Keratinocyte (primary cell): ENCODE measurements around the gene RCSD1. TPM values are rescaled to one million over a fixed set of nuclear protein-coding genes. Genes with fewer than 3 reads are reported as not detected.

Experiments
- DNase-seq: peaks from one replicate; pipeline ENCODE4 v3.0.0-alpha.2; 2011; ENCODE audit warnings: low read depth, missing footprints, low spot score
- FAIRE-seq: peaks from 2 replicates; lab custom pipeline; 2011; peaks lifted over from hg19 to GRCh38; lab: Jason Lieb, UNC
- H2AFZ ChIP-seq: 2 replicates; pipeline ENCODE4 v1.6.0; 2012; ENCODE audit warnings: low read length, control low read depth, inconsistent platforms; ENCODE audit not compliant: control insufficient read depth
- H3K27ac ChIP-seq: 2 replicates; pipeline ENCODE4 v1.5.1; 2011; ENCODE audit warnings: low read length; ENCODE audit not compliant: control insufficient read depth, insufficient read depth
- H3K27me3 ChIP-seq: 3 replicates; pipeline ENCODE4 v1.6.0; 2011; ENCODE audit warnings: low read length; ENCODE audit not compliant: control insufficient read depth, insufficient read depth; ENCODE audit errors: extremely low read depth
- H3K36me3 ChIP-seq, 2 experiments: 2 replicates in 1 of 2; 3 replicates in 1 of 2; pipeline ENCODE4 v1.5.1; 2011; ENCODE audit warnings: low read length in 2 of 2, mild to moderate bottlenecking in 1 of 2; ENCODE audit not compliant: control insufficient read depth in 2 of 2, insufficient read depth in 2 of 2; ENCODE audit errors: extremely low read depth in 1 of 2
- H3K4me1 ChIP-seq: 3 replicates; pipeline ENCODE4 v1.5.1; 2011; ENCODE audit warnings: low read length; ENCODE audit not compliant: control insufficient read depth, insufficient read depth; ENCODE audit errors: extremely low read depth
- H3K4me2 ChIP-seq: 3 replicates; pipeline ENCODE4 v1.6.0; 2011; ENCODE audit warnings: low read depth, low read length; ENCODE audit not compliant: control insufficient read depth, insufficient read depth; ENCODE audit errors: extremely low read depth
- H3K4me3 ChIP-seq, 3 experiments: fragments of 200-600 bp in 1 of 3; sonication (generic) in 1 of 3; 2 replicates in 2 of 3; 3 replicates in 1 of 3; pipeline ENCODE4 v1.5.1; 2011 to 2016; ENCODE audit warnings: low read length in 3 of 3, mild to moderate bottlenecking in 3 of 3, control low read depth in 2 of 3, inconsistent platforms in 1 of 3, low read depth in 1 of 3, mixed read lengths in 1 of 3, mixed run types in 1 of 3, moderate library complexity in 1 of 3; ENCODE audit not compliant: control insufficient read depth in 2 of 3, insufficient read depth in 2 of 3; ENCODE audit errors: extremely low read depth in 1 of 3
- H3K79me2 ChIP-seq: 2 replicates; pipeline ENCODE4 v1.6.0; 2012; ENCODE audit warnings: low read length; ENCODE audit not compliant: control insufficient read depth, insufficient read depth
- H3K9ac ChIP-seq: 3 replicates; pipeline ENCODE4 v1.6.0; 2011; ENCODE audit warnings: low read length; ENCODE audit not compliant: control insufficient read depth, insufficient read depth; ENCODE audit errors: extremely low read depth
- H3K9me1 ChIP-seq: 3 replicates; pipeline ENCODE4 v1.6.0; 2011; ENCODE audit warnings: low read length; ENCODE audit not compliant: control insufficient read depth, insufficient read depth; ENCODE audit errors: extremely low read depth
- H3K9me3 ChIP-seq: 2 replicates; pipeline ENCODE4 v1.5.1; 2012; ENCODE audit warnings: low read depth, low read length; ENCODE audit not compliant: control insufficient read depth
- H4K20me1 ChIP-seq: 3 replicates; pipeline ENCODE4 v1.6.0; 2011; ENCODE audit warnings: low read length; ENCODE audit not compliant: control insufficient read depth, insufficient read depth; ENCODE audit errors: extremely low read depth
- CTCF ChIP-seq, 3 experiments: IDR thresholded peaks in 1 of 3; conservative IDR thresholded peaks in 1 of 3; optimal IDR thresholded peaks in 1 of 3; 2 replicates in 2 of 3; 3 replicates in 1 of 3; pipeline versions ENCODE3 to v1.5.1; 2011; ENCODE audit warnings: low read length in 3 of 3, mild to moderate bottlenecking in 3 of 3, moderate library complexity in 2 of 3, control low read depth in 1 of 3, inconsistent platforms in 1 of 3; ENCODE audit not compliant: insufficient read depth in 2 of 3; ENCODE audit errors: extremely low read depth in 1 of 3
- EZH2 ChIP-seq: IDR thresholded peaks from one replicate; pipeline ENCODE4 v1.6.1; 2012; ENCODE audit warnings: inconsistent platforms, mild to moderate bottlenecking, low read length, moderate library complexity
- dilution Hi-C: fragments of 300-500 bp; cut with MboI; formaldehyde crosslinking; loops from one replicate; pipeline ENCODE4 v1.7.0; 2020; ENCODE audit warnings: low sequenced_read_pairs; ENCODE audit not compliant: extremely low pct_ligation_motif_present
- polyA plus RNA-seq, 5 experiments: library from polyadenylated mRNA; depleted of rRNA in 3 of 5; stranded (reverse) in 3 of 5; stranded (forward) in 1 of 5; unstranded in 1 of 5; fragments of >200 nt; gene quantifications; 1 replicate in 1 of 5; 2 replicates in 3 of 5; 3 replicates in 1 of 5; pipeline versions ENCODE4 v1.2.1 to v1.2.3, GENCODE V29; 2011 to 2012; ENCODE audit warnings: missing spikeins in 2 of 5, low read depth in 1 of 5, low replicate concordance in 1 of 5

Gene RCSD1
- polyA plus RNA-seq, 1 donor (not counting 4 experiments of a cell fraction or from before 2014, with no cell fraction given): 0.03 TPM

- H3K9ac ChIP-seq: no peak overlapping the region
- no peaks in the 10 kb centered on the region for H3K4me1 ChIP-seq
- H3K4me2 ChIP-seq: no peak overlapping the region
- FAIRE-seq (no peak), DNase-seq (no peak)
- H2AFZ ChIP-seq: no peak overlapping the region
- dilution Hi-C loops: no loop called here
- TF ChIP-seq CTCF (optimal IDR thresholded peaks at IDR 0.05 in 1 of 3, IDR thresholded peaks at IDR 0.05 in 1 of 3, conservative IDR thresholded peaks at IDR 0.05 in 1 of 3; ENCODE audit: extremely low read depth in 1 of 3, insufficient read depth in 2 of 3, low read length in 3 of 3) (no peak), EZH2 (no peak)
- H3K27ac ChIP-seq: no peak overlapping the region
- H3K9me1 ChIP-seq: no peaks in the 10 kb centered on the region
- no peaks in the 10 kb centered on the region for H3K36me3 ChIP-seq
- H3K4me3 ChIP-seq: no peak overlapping the region
- no peaks in the 10 kb centered on the region for H3K9me3 ChIP-seq
- no peaks in the 10 kb centered on the region for H4K20me1 ChIP-seq
- H3K27me3 ChIP-seq: no peaks in the 10 kb centered on the region
- H3K79me2 ChIP-seq: no peaks in the 10 kb centered on the region
Observed at GRCh38 chr1:167644551-167644950, 14.5 kb downstream of the RCSD1 start.

GRCh38 chr1:167645140-167645541, 15.1 kb downstream of the RCSD1 start:
- no peak overlapping the region for H3K4me2 ChIP-seq
- no peaks in the 10 kb centered on the region for H3K9me3 ChIP-seq
- no peak overlapping the region for H3K4me3 ChIP-seq
- TF ChIP-seq CTCF (optimal IDR thresholded peaks at IDR 0.05 in 1 of 3, IDR thresholded peaks at IDR 0.05 in 1 of 3, conservative IDR thresholded peaks at IDR 0.05 in 1 of 3; ENCODE audit: extremely low read depth in 1 of 3, insufficient read depth in 2 of 3, low read length in 3 of 3) (no peak), EZH2 (no peak)
- H3K27me3 ChIP-seq: no peaks in the 10 kb centered on the region
- no peaks in the 10 kb centered on the region for H3K36me3 ChIP-seq
- H3K9ac ChIP-seq: no peak overlapping the region
- no peaks in the 10 kb centered on the region for H4K20me1 ChIP-seq
- H3K9me1 ChIP-seq: no peaks in the 10 kb centered on the region
- no peak for FAIRE-seq
- dilution Hi-C loops: no loop called here
- no peak overlapping the region for H3K27ac ChIP-seq
- no peaks in the 10 kb centered on the region for H3K79me2 ChIP-seq
- DNase-seq: no peak
- H3K4me1 ChIP-seq: no peaks in the 10 kb centered on the region
- H2AFZ ChIP-seq: no peak overlapping the region
